Measurements from ENCODE around the gene GCC2. TPM values are rescaled to one million over a fixed set of nuclear protein-coding genes. Genes with fewer than 3 reads are reported as not detected.
"Not testable (repeated sequence)": the region's sequence is repeated elsewhere in the genome, so short reads cannot be mapped to it uniquely, and the experiment has no call there.

Gene GCC2
- polyA plus RNA-seq, 1 donor from 2014 or later: 65.6 TPM

DNA sequence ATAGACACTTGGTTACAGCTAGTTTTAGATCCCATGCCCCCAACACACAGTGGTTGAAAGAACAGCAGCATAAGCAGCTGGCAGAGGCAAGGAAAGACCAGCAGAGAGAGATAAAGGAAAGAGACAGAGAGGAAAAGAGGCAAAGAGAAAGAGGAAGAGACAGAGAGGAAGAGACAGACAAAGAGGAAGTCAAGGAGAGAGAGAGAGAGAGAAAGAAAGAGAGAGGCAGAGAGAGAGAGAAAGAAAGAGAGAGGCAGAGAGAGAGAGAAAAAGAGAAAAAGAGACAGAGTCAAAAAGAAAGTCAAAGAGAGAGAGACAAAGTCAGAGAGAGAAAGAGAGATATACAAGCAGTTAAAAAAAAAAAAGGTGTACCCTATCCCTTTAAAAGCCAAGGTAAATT, 76.3 kb downstream of the GCC2 start:
- not testable (repeated sequence) for H3K4me1 Mint-ChIP-seq, H3K36me3 Mint-ChIP-seq, H3K9me3 Mint-ChIP-seq, H3K27me3 Mint-ChIP-seq
- peak overlapping the region in 1 of 4 donors; percentile 32 for H3K4me3 Mint-ChIP-seq
- peak overlapping the region in 1 of 3 donors; percentile 45 for H3K27ac Mint-ChIP-seq

DNA sequence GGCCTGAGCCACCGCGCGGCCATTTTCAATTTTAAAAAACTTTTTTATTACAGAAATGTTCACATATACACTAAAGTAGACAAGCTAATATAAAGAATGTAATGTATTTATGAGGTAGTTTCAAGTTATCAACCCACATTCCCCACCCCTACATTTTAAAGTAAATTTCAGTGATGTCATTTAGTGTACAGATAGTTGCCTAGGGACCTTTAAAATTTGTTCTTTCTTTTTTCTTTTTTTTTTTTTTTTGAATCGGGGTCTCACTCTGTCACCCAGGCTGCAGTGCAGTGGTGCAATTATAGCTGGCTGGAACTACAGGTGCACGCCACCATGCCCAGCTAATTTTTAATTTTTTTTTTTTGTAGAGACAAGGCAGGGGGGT, 82.7 kb downstream of the GCC2 start:
- Mint-ChIP-seq H3K27ac (no peak overlapping the region), H3K9me3 (no peaks in the 10 kb centered on the region), H3K4me3 (peak overlapping the region in 3 of 4 donors; percentile 72 to 81 (median 74)), H3K27me3 (no peaks in the 10 kb centered on the region), H3K36me3 (no peaks in the 10 kb centered on the region), H3K4me1 (peaks cover 10 to 24% (median 20%) of the 10 kb centered on the region in 3 donors)

DNA sequence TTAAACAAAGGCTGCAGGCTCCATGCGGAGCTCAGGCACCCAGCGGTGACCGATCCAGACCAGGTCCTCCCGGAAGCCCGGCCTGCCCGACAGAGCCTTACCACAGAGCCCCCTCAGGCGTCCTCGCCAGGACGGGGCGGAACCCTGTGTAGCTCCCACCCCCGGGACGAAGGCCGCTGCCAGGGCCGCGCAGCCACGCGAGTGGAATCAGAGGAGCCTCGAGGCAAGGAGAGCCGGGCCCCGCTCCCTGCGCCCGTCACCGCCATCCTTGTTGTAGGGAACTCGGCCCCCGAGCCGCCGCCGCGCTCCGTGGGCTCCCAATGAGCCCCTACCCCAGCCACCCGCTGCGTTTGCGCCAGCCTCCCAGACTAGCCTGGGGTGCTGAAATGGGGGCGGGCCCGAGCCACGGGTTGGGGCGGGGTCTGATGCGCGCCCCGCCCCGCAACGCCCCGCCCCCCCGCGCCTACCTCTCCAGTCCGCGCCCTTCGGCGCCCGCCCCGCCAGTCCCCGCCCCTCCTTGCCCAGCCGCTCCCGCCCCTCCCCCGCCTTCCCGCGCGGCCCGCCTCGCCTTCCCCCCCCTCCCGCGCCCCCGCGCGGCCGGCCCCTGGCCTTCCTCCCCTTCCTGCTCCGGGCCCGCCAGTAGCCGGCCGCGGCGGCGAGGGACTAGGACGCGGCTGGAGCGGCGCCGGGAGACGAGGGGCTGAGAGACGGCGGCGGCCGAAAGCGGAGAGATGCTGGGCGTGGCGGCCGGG, 85.0 kb downstream of the GCC2 start, which contains the start of gene LIMS1:
Gene LIMS1, plus strand, starts transcription at position 639 of the 752 bp plus-strand sequence. Its CDS starts 93 bp downstream, at position 732.
- peak within 1 kb of the TSS; percentile 95 to 97 (median 96) for H3K4me3 Mint-ChIP-seq
- H3K27me3 Mint-ChIP-seq: no peaks in the 10 kb centered on the region
- no peaks in the 10 kb centered on the region for H3K36me3 Mint-ChIP-seq
- H3K27ac Mint-ChIP-seq: peak within 1 kb of the TSS; percentile 91 to 97 (median 96)
- H3K4me1 Mint-ChIP-seq: peaks cover 14 to 24% (median 20%) of the 10 kb centered on the region in 3 donors
- H3K9me3 Mint-ChIP-seq: no peaks in the 10 kb centered on the region

DNA sequence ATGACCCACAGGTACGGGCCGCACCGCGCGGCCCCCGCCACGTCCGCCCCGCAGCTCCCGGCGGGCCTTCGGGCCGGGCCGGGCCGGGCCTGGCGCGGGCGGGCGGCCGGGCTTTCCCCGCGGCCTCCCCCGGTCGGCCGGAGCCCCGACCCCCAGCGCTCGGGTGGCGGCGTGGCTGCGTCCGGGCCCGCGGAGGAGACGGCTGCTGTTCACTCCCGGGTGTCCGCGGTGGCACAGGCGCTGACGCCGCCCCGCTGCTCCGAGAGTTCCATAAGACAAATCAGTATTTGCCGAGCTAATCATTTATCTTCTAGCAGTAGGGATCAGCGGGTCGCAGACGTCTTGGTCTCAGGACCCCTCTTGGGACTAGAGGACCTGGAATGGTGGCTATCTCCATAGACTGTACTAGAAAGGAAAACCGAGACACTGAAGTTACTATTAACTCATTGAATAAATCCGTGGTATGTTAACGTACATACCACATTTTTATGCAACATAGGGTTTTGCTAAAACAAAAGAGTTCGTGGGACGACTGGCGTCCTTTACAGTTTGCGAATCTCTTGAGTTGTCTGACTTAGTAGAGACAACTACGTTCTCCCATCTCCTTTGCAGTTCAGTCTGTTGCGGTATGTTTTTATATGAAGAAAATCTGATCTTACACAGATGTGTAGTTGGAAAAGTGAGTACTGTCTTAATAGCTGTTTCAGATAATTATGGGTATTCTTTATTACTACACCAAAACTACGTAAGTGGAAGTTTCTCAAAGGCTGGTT, 85.8 kb downstream of the GCC2 start:
- H3K27me3 Mint-ChIP-seq: no peaks in the 10 kb centered on the region
- H3K9me3 Mint-ChIP-seq: no peaks in the 10 kb centered on the region
- peak overlapping the region; percentile 94 to 97 (median 96) for H3K4me3 Mint-ChIP-seq
- H3K27ac Mint-ChIP-seq: peak overlapping the region; percentile 88 to 97 (median 96)
- H3K36me3 Mint-ChIP-seq: peaks cover 2% of the 10 kb centered on the region
- H3K4me1 Mint-ChIP-seq: peaks cover 18 to 24% (median 23%) of the 10 kb centered on the region in 3 donors

DNA sequence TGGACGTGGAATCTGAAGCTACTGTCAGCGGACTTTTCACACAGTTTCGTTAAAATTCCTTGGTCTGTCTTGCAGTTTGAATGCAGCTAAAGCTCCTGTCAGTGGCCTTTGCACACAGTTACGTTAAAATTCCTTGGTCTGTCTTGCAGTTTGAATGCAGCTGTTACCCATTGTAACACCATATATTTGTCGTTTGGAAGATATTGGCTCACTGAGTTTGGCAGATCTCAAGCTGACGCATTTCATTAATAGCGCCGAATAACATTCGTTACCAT, 86.3 kb downstream of the GCC2 start:
- H3K36me3 Mint-ChIP-seq: peaks cover 2% of the 10 kb centered on the region
- peak overlapping the region in 2 of 3 donors; percentile 88 to 97 for H3K27ac Mint-ChIP-seq
- H3K4me1 Mint-ChIP-seq: peaks cover 19 to 23% (median 21%) of the 10 kb centered on the region in 3 donors

DNA sequence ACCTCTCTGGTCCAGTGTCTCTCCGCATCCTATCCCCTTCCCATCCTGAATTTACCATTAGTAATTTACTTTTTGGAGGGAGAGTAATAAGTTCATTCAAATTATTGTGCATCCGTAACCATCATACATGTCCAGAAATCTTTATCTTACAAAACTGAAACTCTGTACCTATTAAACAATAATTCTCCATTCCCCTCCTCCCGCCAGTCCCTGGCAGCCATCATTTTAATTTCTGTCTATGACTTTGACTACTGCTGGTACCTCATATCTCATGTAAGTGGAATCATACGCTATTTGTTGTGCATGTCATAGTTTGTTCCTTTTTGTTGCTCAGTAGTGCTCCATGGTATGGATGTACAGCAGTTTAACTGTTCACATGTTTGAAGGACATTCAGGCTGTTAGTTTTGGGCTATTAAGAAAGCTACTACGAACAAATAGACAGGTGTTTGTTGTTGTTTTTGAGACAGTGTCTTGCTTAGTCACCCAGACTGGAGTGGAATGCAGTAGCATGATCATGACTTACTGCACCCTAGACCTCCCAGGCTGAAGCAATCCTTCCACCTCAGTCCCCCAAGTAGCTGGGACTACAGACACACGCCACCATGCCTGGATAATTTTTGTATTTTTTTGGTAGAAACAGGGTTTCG, 87.3 kb downstream of the GCC2 start:
- no peaks in the 10 kb centered on the region for H3K9me3 Mint-ChIP-seq
- peaks cover 13 to 18% (median 18%) of the 10 kb centered on the region in 3 donors for H3K4me1 Mint-ChIP-seq
- H3K36me3 Mint-ChIP-seq: peaks cover 2% of the 10 kb centered on the region
- H3K27me3 Mint-ChIP-seq: no peaks in the 10 kb centered on the region
- H3K4me3 Mint-ChIP-seq: peak overlapping the region in 2 of 4 donors; percentile 80 to 94
- no peak overlapping the region for H3K27ac Mint-ChIP-seq

More for the DNA sequence above, 86.3 kb downstream of the GCC2 start:
- Mint-ChIP-seq H3K9me3 (no peaks in the 10 kb centered on the region), H3K27me3 (no peaks in the 10 kb centered on the region), H3K4me3 (peak overlapping the region; percentile 94 to 97 (median 96))

DNA sequence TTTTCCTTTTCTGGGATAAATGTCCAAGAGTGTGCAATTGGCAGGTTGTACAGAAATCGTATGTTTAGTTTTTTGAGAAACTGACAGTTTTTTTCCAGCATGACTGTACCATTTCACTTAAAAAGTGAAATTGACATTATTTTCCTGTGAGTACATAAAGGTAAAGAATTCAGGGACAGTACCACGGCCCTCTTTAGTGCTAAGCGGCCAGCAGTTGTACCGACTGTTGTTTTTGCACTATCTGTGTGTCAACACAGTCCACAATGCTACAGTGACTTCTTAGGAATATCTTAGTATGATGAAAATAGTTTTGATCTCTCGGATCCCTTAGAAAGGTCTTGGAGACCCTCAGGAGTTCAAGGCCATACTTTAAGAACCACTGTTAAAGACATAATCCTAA, 87.9 kb downstream of the GCC2 start:
- peak overlapping the region in 1 of 4 donors; percentile 94 for H3K4me3 Mint-ChIP-seq
- H3K4me1 Mint-ChIP-seq: peaks cover 13 to 21% (median 18%) of the 10 kb centered on the region in 3 donors
- H3K27me3 Mint-ChIP-seq: no peaks in the 10 kb centered on the region
- no peak overlapping the region for H3K27ac Mint-ChIP-seq
- peaks cover 2% of the 10 kb centered on the region for H3K36me3 Mint-ChIP-seq
- H3K9me3 Mint-ChIP-seq: no peaks in the 10 kb centered on the region

DNA sequence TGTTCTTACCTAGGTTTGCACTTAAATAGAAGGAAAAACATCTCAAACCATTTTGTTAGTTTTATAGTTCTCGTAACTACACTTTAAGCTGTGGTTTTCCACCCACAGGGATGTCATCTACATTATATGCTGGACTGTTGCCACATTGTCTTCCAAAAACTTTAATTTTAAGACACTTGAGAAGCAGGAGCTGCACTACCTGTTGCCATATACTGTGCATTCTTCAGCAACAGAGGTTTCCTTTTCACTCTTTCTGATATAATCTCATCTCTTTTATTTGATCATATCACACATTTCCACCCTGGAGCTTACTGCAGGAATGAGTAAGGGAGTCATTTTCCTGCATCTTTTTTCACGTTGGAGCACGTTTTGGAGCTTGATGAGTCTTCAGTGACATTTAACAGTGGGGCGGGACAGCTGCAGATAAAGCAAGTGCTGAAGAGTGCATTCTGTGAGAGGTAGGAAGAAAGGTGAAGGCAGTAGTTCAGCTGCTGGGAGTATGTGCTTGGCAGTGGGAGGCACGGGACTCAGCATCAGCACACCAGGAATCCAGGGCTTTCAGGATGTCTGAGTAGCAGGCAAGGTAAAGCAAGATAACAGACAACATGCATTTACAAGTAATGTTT, 89.1 kb downstream of the GCC2 start:
- H3K4me3 Mint-ChIP-seq: peak overlapping the region in 2 of 4 donors; percentile 49 to 94
- H3K27me3 Mint-ChIP-seq: no peaks in the 10 kb centered on the region
- peak overlapping the region in 1 of 3 donors; percentile 60 for H3K27ac Mint-ChIP-seq
- H3K36me3 Mint-ChIP-seq: peaks cover 2% of the 10 kb centered on the region
- H3K9me3 Mint-ChIP-seq: no peaks in the 10 kb centered on the region
- H3K4me1 Mint-ChIP-seq: peaks cover 10 to 19% (median 15%) of the 10 kb centered on the region in 3 donors

DNA sequence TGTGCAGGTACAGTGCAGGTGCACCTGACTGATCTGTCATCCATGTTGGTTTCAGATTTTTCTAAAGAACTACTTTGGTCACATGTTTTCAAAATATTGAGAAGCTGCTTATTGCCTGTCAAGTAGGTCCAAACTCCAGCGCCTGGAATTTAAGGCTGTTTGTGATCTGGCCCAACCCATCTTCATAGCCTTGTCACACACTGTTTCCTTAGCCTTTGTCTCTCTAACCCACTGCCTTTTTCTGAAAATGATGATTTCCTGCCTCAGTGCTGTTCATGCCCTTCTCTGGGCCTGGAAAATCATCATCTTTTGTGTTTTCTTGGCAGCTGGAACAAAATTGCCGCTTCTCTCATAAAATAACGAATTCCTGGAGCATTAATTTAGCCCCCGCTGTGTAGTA, 92.4 kb downstream of the GCC2 start:
- Mint-ChIP-seq H3K27me3 (no peaks in the 10 kb centered on the region), H3K4me3 (no peak overlapping the region), H3K27ac (peak overlapping the region in 1 of 3 donors; percentile 54), H3K9me3 (no peaks in the 10 kb centered on the region), H3K4me1 (peaks cover 5 to 9% (median 8%) of the 10 kb centered on the region in 3 donors), H3K36me3 (peaks cover 4% of the 10 kb centered on the region)

DNA sequence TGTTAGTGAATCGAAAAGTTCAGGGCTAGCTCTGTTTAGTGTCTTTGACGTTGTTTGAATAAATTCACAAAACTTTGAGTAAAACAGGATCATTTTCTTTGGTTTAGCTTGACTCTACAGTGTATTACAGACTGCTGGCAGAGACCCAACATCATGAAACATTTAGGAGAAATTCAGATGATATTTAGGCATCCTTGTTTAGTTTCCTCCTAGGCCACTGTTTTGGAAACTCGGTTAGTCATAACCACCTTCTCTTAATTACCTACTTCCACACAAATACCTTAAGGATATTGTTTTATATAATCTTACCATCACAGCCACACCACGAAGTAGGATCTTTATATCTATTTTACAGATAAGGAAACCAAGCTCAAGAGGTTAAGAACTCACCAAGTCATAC, 93.1 kb downstream of the GCC2 start:
- no peak overlapping the region for H3K27ac Mint-ChIP-seq
- H3K27me3 Mint-ChIP-seq: no peaks in the 10 kb centered on the region
- no peaks in the 10 kb centered on the region for H3K9me3 Mint-ChIP-seq
- H3K4me3 Mint-ChIP-seq: no peak overlapping the region
- H3K4me1 Mint-ChIP-seq: peaks cover 5 to 15% (median 9%) of the 10 kb centered on the region in 3 donors
- peaks cover 6% of the 10 kb centered on the region for H3K36me3 Mint-ChIP-seq

DNA sequence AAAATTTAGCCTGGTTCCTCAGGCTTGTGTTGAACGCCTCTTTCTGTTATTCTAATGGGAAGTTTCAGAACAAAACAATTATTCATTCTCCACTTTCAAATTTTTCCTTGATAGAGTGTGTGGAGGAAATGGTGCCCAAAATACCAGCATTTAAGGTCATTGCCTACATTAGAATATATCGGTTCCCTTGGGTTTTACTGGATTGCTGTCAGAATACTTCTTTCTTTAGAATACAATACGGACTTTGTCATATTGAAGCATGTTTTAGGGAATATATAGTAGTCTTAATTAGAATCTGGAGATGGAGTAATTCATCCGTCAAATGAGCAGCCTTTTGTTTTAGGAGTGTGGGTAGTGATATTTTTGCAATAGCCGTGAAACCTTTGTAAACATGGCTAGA, 98.6 kb downstream of the GCC2 start:
- H3K9me3 Mint-ChIP-seq: no peaks in the 10 kb centered on the region
- peaks cover 4% of the 10 kb centered on the region for H3K36me3 Mint-ChIP-seq
- no peaks in the 10 kb centered on the region for H3K27me3 Mint-ChIP-seq
- peaks cover 2 to 15% (median 8%) of the 10 kb centered on the region in 3 donors for H3K4me1 Mint-ChIP-seq
- H3K4me3 Mint-ChIP-seq: no peak overlapping the region
- no peak overlapping the region for H3K27ac Mint-ChIP-seq

DNA sequence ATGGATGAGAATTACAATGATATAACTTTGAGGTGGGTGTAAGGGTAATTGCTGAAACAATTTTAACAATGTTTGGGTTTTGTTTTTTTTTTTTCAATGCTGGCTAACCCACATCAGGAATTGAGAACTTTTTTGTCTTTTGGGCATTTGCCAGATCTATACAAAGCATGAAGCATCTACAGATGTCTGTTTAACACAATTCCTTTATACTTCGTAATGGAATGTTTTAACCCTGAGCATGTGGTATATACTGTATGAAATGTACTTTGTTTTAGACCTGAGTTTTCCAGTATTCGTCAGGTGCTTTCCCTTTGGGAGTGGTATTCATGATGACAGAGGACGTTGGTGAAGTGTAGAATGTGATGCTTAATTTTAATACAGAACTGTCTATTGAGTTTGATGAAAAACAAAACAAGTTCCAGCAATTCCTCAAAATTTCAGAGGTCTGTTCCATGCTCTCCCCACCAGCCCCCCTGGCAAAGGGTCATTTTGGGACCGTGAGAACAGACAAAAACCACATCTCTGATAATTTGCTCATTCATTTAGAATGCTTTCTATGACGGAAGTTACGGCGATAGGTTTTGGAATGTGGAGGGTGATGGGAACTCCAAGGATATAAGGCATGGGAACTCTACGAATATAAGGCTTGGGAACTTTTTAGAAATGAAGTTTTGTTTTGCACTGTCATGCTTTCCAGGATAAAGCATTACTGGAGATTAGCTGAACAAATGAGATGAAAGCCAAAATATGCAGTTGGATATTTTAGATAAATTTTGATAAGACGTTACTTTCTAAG, 99.4 kb downstream of the GCC2 start:
- Mint-ChIP-seq H3K27me3 (no peaks in the 10 kb centered on the region), H3K4me3 (no peak overlapping the region), H3K27ac (no peak overlapping the region), H3K36me3 (peaks cover 4% of the 10 kb centered on the region), H3K9me3 (no peaks in the 10 kb centered on the region), H3K4me1 (peaks cover 2 to 15% (median 8%) of the 10 kb centered on the region in 3 donors)

DNA sequence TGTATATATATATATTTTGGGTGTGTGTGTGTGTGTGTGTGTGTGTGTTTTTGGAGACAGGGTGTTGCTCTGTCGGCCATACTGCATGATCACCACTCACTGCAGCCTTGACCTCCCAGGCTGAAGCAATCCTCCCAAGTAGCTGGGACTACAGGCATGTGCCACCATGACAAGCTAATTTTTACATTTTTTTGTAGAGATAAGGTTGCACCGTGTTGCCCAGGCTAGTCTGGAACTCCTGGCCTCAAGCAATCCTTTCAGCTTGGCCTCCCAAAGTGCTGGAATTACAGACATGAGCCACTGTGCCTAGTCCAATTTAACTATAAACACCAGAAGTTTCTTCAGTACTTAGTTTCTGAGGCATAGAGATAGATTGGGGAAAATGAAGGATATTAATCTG, 103.6 kb downstream of the GCC2 start:
- H3K36me3 Mint-ChIP-seq: peaks cover 2% of the 10 kb centered on the region
- no peak overlapping the region for H3K27ac Mint-ChIP-seq
- no peaks in the 10 kb centered on the region for H3K27me3 Mint-ChIP-seq
- peaks cover 4 to 11% (median 5%) of the 10 kb centered on the region in 3 donors for H3K4me1 Mint-ChIP-seq
- H3K4me3 Mint-ChIP-seq: no peak overlapping the region
- H3K9me3 Mint-ChIP-seq: no peaks in the 10 kb centered on the region

All from IgD-negative memory B cell (primary cell).